SU-DHL-6 (cell line): Measurements from ENCODE around the gene SRL.
A peak's percentile ranks its signal among the peaks of the same experiment; 100 is the strongest.
"Not testable (repeated sequence)": the region's sequence is repeated elsewhere in the genome, so short reads cannot be mapped to it uniquely, and the experiment has no call there.

ENCODE experiments used
- H2AFZ ChIP-seq: fragments of 200-600 bp; sonication (generic); 2 replicates; pipeline ENCODE4 v1.6.1; 2014; ENCODE audit warnings: low read depth, mild to moderate bottlenecking, moderate library complexity, mixed read lengths, antibody characterized with exemption, low read length; ENCODE audit not compliant: severe bottlenecking
- H3F3A ChIP-seq: fragments of 200-600 bp; shearing (Covaris generic); 2 replicates; pipeline ENCODE4 v1.6.0; 2016; ENCODE audit warnings: antibody characterized with exemption, mild to moderate bottlenecking; ENCODE audit not compliant: insufficient read depth
- H3K27ac ChIP-seq: fragments of 200-600 bp; sonication (generic); 2 replicates; pipeline ENCODE4 v1.5.1; 2016; ENCODE audit warnings: low read depth, mild to moderate bottlenecking, low read length, moderate library complexity, mixed read lengths
- H3K27me3 ChIP-seq: fragments of 200-600 bp; sonication (generic), shearing (Covaris generic); 2 replicates; pipeline ENCODE4 v1.6.0; 2014; ENCODE audit warnings: mild to moderate bottlenecking, low read length
- H3K36me3 ChIP-seq: fragments of 200-600 bp; sonication (generic); 2 replicates; pipeline ENCODE4 v1.6.1; 2014; ENCODE audit warnings: mild to moderate bottlenecking, low read length, mixed read lengths
- H3K4me2 ChIP-seq: fragments of 300-600, 200-600 bp; shearing (Covaris generic), sonication (generic); 2 replicates; pipeline ENCODE4 v1.6.0; 2014; ENCODE audit warnings: low read length, low read depth, mild to moderate bottlenecking; ENCODE audit not compliant: poor library complexity, severe bottlenecking
- H3K4me3 ChIP-seq: fragments of 200-600 bp; sonication (generic); 2 replicates; pipeline ENCODE4 v1.5.1; 2014; ENCODE audit warnings: antibody characterized with exemption, low read length, mild to moderate bottlenecking, mixed read lengths; ENCODE audit not compliant: insufficient read depth, poor library complexity, severe bottlenecking
- H3K79me2 ChIP-seq: fragments of 200-600 bp; sonication (generic); 2 replicates; pipeline ENCODE4 v1.6.1; 2014; ENCODE audit warnings: mild to moderate bottlenecking, low read length, moderate library complexity; ENCODE audit not compliant: insufficient read depth
- H3K9ac ChIP-seq: fragments of 200-600 bp; sonication (generic); 2 replicates; pipeline ENCODE4 v1.7.0; 2014; ENCODE audit warnings: mild to moderate bottlenecking, low read length
- H3K9me2 ChIP-seq: fragments of 200-600 bp; sonication (generic); replicated peaks from 2 replicates; pipeline ENCODE4 v1.6.1; 2014; ENCODE audit warnings: low read length; ENCODE audit not compliant: insufficient read depth
- H3K9me3 ChIP-seq: fragments of 200-600 bp; sonication (generic); 2 replicates; pipeline ENCODE4 v1.6.1; 2014; ENCODE audit warnings: low read length, mixed read lengths; ENCODE audit not compliant: insufficient read depth
- H4K20me1 ChIP-seq: fragments of 200-600 bp; sonication (generic); 2 replicates; pipeline ENCODE4 v1.6.1; 2014; ENCODE audit warnings: low read depth, mild to moderate bottlenecking, antibody characterized with exemption, low read length, moderate library complexity, mixed read lengths
- EZH2phosphoT487 ChIP-seq: fragments of 200-600 bp; sonication (generic), shearing (Covaris generic); conservative IDR thresholded peaks from 2 replicates; pipeline ENCODE4 v1.6.1; 2018; ENCODE audit warnings: mild to moderate bottlenecking, antibody characterized with exemption, low read length, moderate library complexity, mixed read lengths
- TF ChIP-seq, protein P1 (sequence below): fragments of 200-600 bp; sonication (generic); IDR thresholded peaks from one replicate; pipeline ENCODE4 v1.5.1; 2017; ENCODE audit warnings: antibody characterized with exemption, mild to moderate bottlenecking, low read length, moderate library complexity; ENCODE audit not compliant: insufficient read depth, poor library complexity, severe bottlenecking

SRL gene

DNA sequence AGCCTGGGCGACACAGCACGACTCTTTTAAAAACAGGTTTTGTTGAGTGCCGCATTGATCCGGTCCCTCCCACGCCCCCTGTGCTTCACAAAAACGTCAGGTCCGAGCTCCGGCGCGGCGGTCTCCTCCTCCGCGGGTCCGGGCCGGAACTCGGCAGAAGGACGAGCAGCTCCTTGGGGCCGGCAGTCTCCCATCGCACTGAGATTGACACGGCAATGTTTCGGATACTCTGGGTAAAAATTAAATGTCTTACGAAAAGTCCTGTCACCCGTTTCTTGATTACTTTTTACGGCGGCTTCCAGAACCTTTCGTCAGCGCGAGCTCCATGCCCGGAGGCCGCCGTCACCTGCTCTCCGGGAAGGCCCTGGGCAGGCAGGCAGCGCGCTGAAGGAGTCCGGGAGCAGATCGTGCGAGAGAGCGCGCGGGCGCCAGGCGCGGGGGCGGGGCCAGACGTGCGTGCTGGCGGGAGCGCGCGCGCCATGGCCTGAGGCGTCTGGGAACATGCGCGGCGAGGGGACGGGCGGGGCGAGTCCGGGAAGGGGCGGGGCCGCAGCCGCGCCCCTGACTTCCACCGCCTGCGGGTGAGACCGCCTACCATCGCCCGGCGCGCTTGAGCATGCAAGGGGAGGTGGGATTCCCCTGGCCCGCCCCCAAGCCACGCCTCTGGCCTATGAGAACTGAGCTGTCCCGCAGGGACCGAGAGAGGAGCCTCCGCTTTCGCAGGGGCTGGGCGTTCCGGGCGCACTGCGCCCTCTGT is 11.7 kb upstream of the SRL start:
- peak overlapping the region; percentile 60 for H3K27ac ChIP-seq
- peak overlapping the region; percentile 69 for H3K4me3 ChIP-seq
- H3K27me3 ChIP-seq: no peaks in the 10 kb centered on the region
- H4K20me1 ChIP-seq: no peaks in the 10 kb centered on the region
- peaks cover 6% of the 10 kb centered on the region for H3F3A ChIP-seq
- TF ChIP-seq, protein P1, sequence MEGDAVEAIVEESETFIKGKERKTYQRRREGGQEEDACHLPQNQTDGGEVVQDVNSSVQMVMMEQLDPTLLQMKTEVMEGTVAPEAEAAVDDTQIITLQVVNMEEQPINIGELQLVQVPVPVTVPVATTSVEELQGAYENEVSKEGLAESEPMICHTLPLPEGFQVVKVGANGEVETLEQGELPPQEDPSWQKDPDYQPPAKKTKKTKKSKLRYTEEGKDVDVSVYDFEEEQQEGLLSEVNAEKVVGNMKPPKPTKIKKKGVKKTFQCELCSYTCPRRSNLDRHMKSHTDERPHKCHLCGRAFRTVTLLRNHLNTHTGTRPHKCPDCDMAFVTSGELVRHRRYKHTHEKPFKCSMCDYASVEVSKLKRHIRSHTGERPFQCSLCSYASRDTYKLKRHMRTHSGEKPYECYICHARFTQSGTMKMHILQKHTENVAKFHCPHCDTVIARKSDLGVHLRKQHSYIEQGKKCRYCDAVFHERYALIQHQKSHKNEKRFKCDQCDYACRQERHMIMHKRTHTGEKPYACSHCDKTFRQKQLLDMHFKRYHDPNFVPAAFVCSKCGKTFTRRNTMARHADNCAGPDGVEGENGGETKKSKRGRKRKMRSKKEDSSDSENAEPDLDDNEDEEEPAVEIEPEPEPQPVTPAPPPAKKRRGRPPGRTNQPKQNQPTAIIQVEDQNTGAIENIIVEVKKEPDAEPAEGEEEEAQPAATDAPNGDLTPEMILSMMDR: no peak
- TF ChIP-seq EZH2phosphoT487: no peak
- peaks cover 7% of the 10 kb centered on the region; the same call in 1 of the 2 replicates for H3K79me2 ChIP-seq
- peak overlapping the region; percentile 47 for H3K4me2 ChIP-seq
- H3K9me3 ChIP-seq: no peaks in the 10 kb centered on the region
- no peaks in the 10 kb centered on the region for H3K9me2 ChIP-seq
- peak overlapping the region; percentile 22 for H2AFZ ChIP-seq
- H3K36me3 ChIP-seq: no peaks in the 10 kb centered on the region
- H3K9ac ChIP-seq: peak overlapping the region; percentile 75

GRCh38 chr16:4253012-4253393 is 11.1 kb upstream of the SRL start:
- not testable (repeated sequence) for H3K9me2 ChIP-seq, H3K9me3 ChIP-seq, H3K27ac ChIP-seq, H3K27me3 ChIP-seq, H3F3A ChIP-seq, H3K36me3 ChIP-seq, H4K20me1 ChIP-seq, H3K79me2 ChIP-seq
- peak overlapping the region; percentile 22 for H2AFZ ChIP-seq
- peak overlapping the region; percentile 47 for H3K4me2 ChIP-seq
- peak overlapping the region; percentile 69 for H3K4me3 ChIP-seq
- H3K9ac ChIP-seq: peak overlapping the region; percentile 75

- Histone ChIP-seq H3K9ac (no peak overlapping the region), H3K27ac (no peak overlapping the region), H3F3A (peaks cover 6% of the 10 kb centered on the region), H3K4me2 (no peak overlapping the region), H3K9me2 (no peaks in the 10 kb centered on the region), H4K20me1 (no peaks in the 10 kb centered on the region), H3K27me3 (no peaks in the 10 kb centered on the region), H2AFZ (no peak overlapping the region), H3K79me2 (peaks cover 7% of the 10 kb centered on the region; the same call in 1 of the 2 replicates), H3K4me3 (no peak overlapping the region), H3K9me3 (no peaks in the 10 kb centered on the region), H3K36me3 (no peaks in the 10 kb centered on the region)
- no peak for TF ChIP-seq EZH2phosphoT487
- TF ChIP-seq, protein P1: no peak
Observed at GRCh38 chr16:4249530-4250308, 7.8 kb upstream of the SRL start.

- H3K9me2 ChIP-seq: no peaks in the 10 kb centered on the region
- no peaks in the 10 kb centered on the region for H3K27me3 ChIP-seq
- H3K4me3 ChIP-seq: no peak overlapping the region
- no peaks in the 10 kb centered on the region; the same call in 1 of the 2 replicates for H3K9me3 ChIP-seq
- no peak overlapping the region for H3K9ac ChIP-seq
- no peak overlapping the region for H2AFZ ChIP-seq
- TF ChIP-seq, protein P1: no peak
- no peak for TF ChIP-seq EZH2phosphoT487
- no peaks in the 10 kb centered on the region for H4K20me1 ChIP-seq
- H3K79me2 ChIP-seq: 0 out of 2 replicates have a peak, but pooled peaks cover under 1% of the 10 kb centered on the region
- H3F3A ChIP-seq: peaks cover under 1% of the 10 kb centered on the region
- no peak overlapping the region for H3K4me2 ChIP-seq
- H3K27ac ChIP-seq: no peak overlapping the region
- no peaks in the 10 kb centered on the region for H3K36me3 ChIP-seq
Observed at GRCh38 chr16:4247460-4247784, 5.5 kb upstream of the SRL start.
